ENCODE results near the gene AMH.
"Not testable (repeated sequence)": the region's sequence is repeated elsewhere in the genome, so short reads cannot be mapped to it uniquely, and the experiment has no call there.

- not testable (repeated sequence) for TF ChIP-seq POLR2A, CTCF, POLR2AphosphoS5 (IDR thresholded peaks at IDR 0.05)
Observed at GRCh38 chr19:2200624-2201294, 48.4 kb upstream of the AMH start.
